Measurements from ENCODE around the gene AHNAK.

DNA sequence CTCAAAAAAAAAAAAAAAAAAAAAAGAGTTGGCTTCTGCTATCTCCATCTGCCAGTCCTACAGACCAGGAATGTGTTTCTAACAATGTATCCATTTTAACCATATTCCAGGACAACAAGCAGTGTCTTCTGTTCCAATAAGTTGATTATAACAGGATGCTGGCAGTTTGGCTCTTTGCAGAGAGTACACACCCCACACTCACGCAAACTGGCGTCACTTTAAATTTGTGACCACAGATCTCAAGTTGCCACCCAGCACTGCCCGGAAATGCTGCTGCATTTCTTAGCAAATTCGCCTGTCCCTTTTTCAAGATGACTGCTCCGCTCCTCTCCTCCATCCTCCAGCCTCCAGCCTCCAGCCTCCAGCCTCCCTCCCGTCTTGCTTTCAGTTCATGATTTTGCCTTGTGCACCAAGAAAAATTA, 83.5 kb downstream of the AHNAK start:
- TF ChIP-seq POLR2A (IDR thresholded peaks at IDR 0.05) = no peak
- TF ChIP-seq, protein P1, sequence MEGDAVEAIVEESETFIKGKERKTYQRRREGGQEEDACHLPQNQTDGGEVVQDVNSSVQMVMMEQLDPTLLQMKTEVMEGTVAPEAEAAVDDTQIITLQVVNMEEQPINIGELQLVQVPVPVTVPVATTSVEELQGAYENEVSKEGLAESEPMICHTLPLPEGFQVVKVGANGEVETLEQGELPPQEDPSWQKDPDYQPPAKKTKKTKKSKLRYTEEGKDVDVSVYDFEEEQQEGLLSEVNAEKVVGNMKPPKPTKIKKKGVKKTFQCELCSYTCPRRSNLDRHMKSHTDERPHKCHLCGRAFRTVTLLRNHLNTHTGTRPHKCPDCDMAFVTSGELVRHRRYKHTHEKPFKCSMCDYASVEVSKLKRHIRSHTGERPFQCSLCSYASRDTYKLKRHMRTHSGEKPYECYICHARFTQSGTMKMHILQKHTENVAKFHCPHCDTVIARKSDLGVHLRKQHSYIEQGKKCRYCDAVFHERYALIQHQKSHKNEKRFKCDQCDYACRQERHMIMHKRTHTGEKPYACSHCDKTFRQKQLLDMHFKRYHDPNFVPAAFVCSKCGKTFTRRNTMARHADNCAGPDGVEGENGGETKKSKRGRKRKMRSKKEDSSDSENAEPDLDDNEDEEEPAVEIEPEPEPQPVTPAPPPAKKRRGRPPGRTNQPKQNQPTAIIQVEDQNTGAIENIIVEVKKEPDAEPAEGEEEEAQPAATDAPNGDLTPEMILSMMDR (IDR thresholded peaks at IDR 0.05) = no peak
